ENCODE measurements around the gene SLC25A52.

- TF ChIP-seq CTCF (IDR thresholded peaks at IDR 0.05; ENCODE audit: low read length) (no peak), EZH2 (IDR thresholded peaks at IDR 0.05; ENCODE audit: borderline replicate concordance, low read length) (no peak)
Measured at GRCh38 chr18:31776093-31776492, 15.4 kb upstream of the SLC25A52 start.
